ENCODE results near the gene SORD.
"Not testable (repeated sequence)": the region's sequence is repeated elsewhere in the genome, so short reads cannot be mapped to it uniquely, and the experiment has no call there.

SORD gene

GRCh38 chr15:45082412-45082811 is 59.4 kb downstream of the SORD start:
- H3K27me3 ChIP-seq, H4K20me1 ChIP-seq, H3K4me2 ChIP-seq, H3K9me3 ChIP-seq, H3K4me3 ChIP-seq, H3K9ac ChIP-seq, H3K36me3 ChIP-seq, H3K27ac ChIP-seq, H3K4me1 ChIP-seq: not testable (repeated sequence)

GRCh38 chr15:45083223-45083622 is 60.2 kb downstream of the SORD start:
- H3K27me3 ChIP-seq: no peaks in the 10 kb centered on the region
- H3K36me3 ChIP-seq: no peaks in the 10 kb centered on the region
- H3K4me2 ChIP-seq: no peak overlapping the region
- H3K9ac ChIP-seq: no peak overlapping the region
- no peak overlapping the region for H3K27ac ChIP-seq
- TF ChIP-seq Cebpa-rat (IDR thresholded peaks at IDR 0.05): no peak
- no peak overlapping the region for H3K4me3 ChIP-seq
- H3K4me1 ChIP-seq: no peaks in the 10 kb centered on the region
- H4K20me1 ChIP-seq: no peaks in the 10 kb centered on the region
- no peaks in the 10 kb centered on the region for H3K9me3 ChIP-seq

GRCh38 chr15:45084163-45084562 is 61.2 kb downstream of the SORD start:
- H3K4me2 ChIP-seq: no peak overlapping the region
- H3K4me1 ChIP-seq: no peaks in the 10 kb centered on the region
- H4K20me1 ChIP-seq: no peaks in the 10 kb centered on the region
- no peaks in the 10 kb centered on the region for H3K9me3 ChIP-seq
- no peak overlapping the region for H3K4me3 ChIP-seq
- no peak overlapping the region for H3K27ac ChIP-seq
- H3K9ac ChIP-seq: no peak overlapping the region
- H3K36me3 ChIP-seq: no peaks in the 10 kb centered on the region
- no peaks in the 10 kb centered on the region for H3K27me3 ChIP-seq
- no peak for TF ChIP-seq Cebpa-rat (IDR thresholded peaks at IDR 0.05)

- no peaks in the 10 kb centered on the region for H3K4me1 ChIP-seq
- no peak overlapping the region for H3K9ac ChIP-seq
- no peak overlapping the region for H3K4me2 ChIP-seq
- H3K27me3 ChIP-seq: no peaks in the 10 kb centered on the region
- H3K4me3 ChIP-seq: no peak overlapping the region
- TF ChIP-seq Cebpa-rat (IDR thresholded peaks at IDR 0.05): no peak
- no peaks in the 10 kb centered on the region for H4K20me1 ChIP-seq
- no peak overlapping the region for H3K27ac ChIP-seq
- no peaks in the 10 kb centered on the region for H3K9me3 ChIP-seq
- no peaks in the 10 kb centered on the region for H3K36me3 ChIP-seq
Measured at GRCh38 chr15:45087513-45087912, 64.5 kb downstream of the SORD start.

- Histone ChIP-seq H3K4me3 (no peak overlapping the region), H3K9me3 (no peaks in the 10 kb centered on the region), H3K4me1 (no peaks in the 10 kb centered on the region), H3K9ac (no peak overlapping the region), H3K27me3 (no peaks in the 10 kb centered on the region), H3K36me3 (no peaks in the 10 kb centered on the region), H4K20me1 (no peaks in the 10 kb centered on the region), H3K4me2 (no peak overlapping the region), H3K27ac (no peak overlapping the region)
- no peak for TF ChIP-seq Cebpa-rat (IDR thresholded peaks at IDR 0.05)
Measured at GRCh38 chr15:45088801-45089711, 66.1 kb downstream of the SORD start.

GRCh38 chr15:45089712-45090373 is 66.8 kb downstream of the SORD start:
- Histone ChIP-seq H3K9ac (no peak overlapping the region), H3K4me1 (no peaks in the 10 kb centered on the region), H3K4me2 (no peak overlapping the region), H3K36me3 (no peaks in the 10 kb centered on the region), H3K27ac (no peak overlapping the region), H4K20me1 (no peaks in the 10 kb centered on the region), H3K27me3 (no peaks in the 10 kb centered on the region), H3K4me3 (no peak overlapping the region), H3K9me3 (no peaks in the 10 kb centered on the region)
- no peak for TF ChIP-seq Cebpa-rat (IDR thresholded peaks at IDR 0.05)

GRCh38 chr15:45091161-45091560 is 68.2 kb downstream of the SORD start:
- H3K27ac ChIP-seq: no peak overlapping the region
- H3K4me1 ChIP-seq: no peaks in the 10 kb centered on the region
- H3K27me3 ChIP-seq: no peaks in the 10 kb centered on the region
- no peaks in the 10 kb centered on the region for H4K20me1 ChIP-seq
- no peaks in the 10 kb centered on the region for H3K36me3 ChIP-seq
- no peak overlapping the region for H3K4me2 ChIP-seq
- H3K4me3 ChIP-seq: no peak overlapping the region
- no peak for TF ChIP-seq Cebpa-rat (IDR thresholded peaks at IDR 0.05)
- no peaks in the 10 kb centered on the region for H3K9me3 ChIP-seq
- no peak overlapping the region for H3K9ac ChIP-seq

GRCh38 chr15:45091576-45091975 is 68.6 kb downstream of the SORD start:
- Histone ChIP-seq H3K36me3 (no peaks in the 10 kb centered on the region), H3K4me2 (no peak overlapping the region), H3K9me3 (no peaks in the 10 kb centered on the region), H4K20me1 (no peaks in the 10 kb centered on the region), H3K4me3 (no peak overlapping the region), H3K9ac (no peak overlapping the region), H3K27me3 (no peaks in the 10 kb centered on the region), H3K4me1 (no peaks in the 10 kb centered on the region), H3K27ac (no peak overlapping the region)
- TF ChIP-seq Cebpa-rat (IDR thresholded peaks at IDR 0.05): no peak

GRCh38 chr15:45093013-45093412 is 70.0 kb downstream of the SORD start:
- Histone ChIP-seq H3K27me3 (no peaks in the 10 kb centered on the region), H3K27ac (no peak overlapping the region), H3K4me1 (peaks cover 5% of the 10 kb centered on the region; the same call in 1 of the 2 replicates), H3K36me3 (no peaks in the 10 kb centered on the region), H3K9me3 (no peaks in the 10 kb centered on the region), H3K4me3 (no peak overlapping the region), H3K4me2 (no peak overlapping the region), H3K9ac (no peak overlapping the region), H4K20me1 (no peaks in the 10 kb centered on the region)
- TF ChIP-seq Cebpa-rat (IDR thresholded peaks at IDR 0.05): no peak

- no peak overlapping the region for H3K4me3 ChIP-seq
- no peaks in the 10 kb centered on the region for H3K9me3 ChIP-seq
- no peaks in the 10 kb centered on the region for H3K36me3 ChIP-seq
- H3K9ac ChIP-seq: no peak overlapping the region
- H3K4me1 ChIP-seq: peaks cover 5% of the 10 kb centered on the region; the same call in 1 of the 2 replicates
- no peak for TF ChIP-seq Cebpa-rat (IDR thresholded peaks at IDR 0.05)
- H3K27ac ChIP-seq: no peak overlapping the region
- no peak overlapping the region for H3K4me2 ChIP-seq
- no peaks in the 10 kb centered on the region for H3K27me3 ChIP-seq
- H4K20me1 ChIP-seq: no peaks in the 10 kb centered on the region
Measured at GRCh38 chr15:45093622-45094357, 70.8 kb downstream of the SORD start.

Data from BLaER1 (cell line).